Prostate gland (tissue), 2 donors: ENCODE results near the gene KLHL25. TPM values are rescaled to one million over a fixed set of nuclear protein-coding genes. Genes with fewer than 3 reads are reported as not detected.

ENCODE experiments used
- DNase-seq: peaks from one replicate; pipeline ENCODE4 v3.0.0-alpha.2; 2019; ENCODE audit warnings: low spot score
- H3K27ac ChIP-seq, 2 donors: fragments of 200-600 bp; sonication (generic); 2 replicates each; pipeline ENCODE4 v1.5.1; 2017 to 2019
- H3K27me3 ChIP-seq: fragments of 200-600 bp; sonication (generic); replicated peaks from 2 replicates; pipeline ENCODE4 v1.5.1; 2019; ENCODE audit not compliant: insufficient read depth
- H3K36me3 ChIP-seq, 2 donors: fragments of 200-600 bp; sonication (generic); 1 replicate in 1 of 2; 2 replicates in 1 of 2; pipeline versions ENCODE4 v1.5.1 to v1.8.1; 2017 to 2019
- H3K4me1 ChIP-seq: fragments of 200-600 bp; sonication (generic); replicated peaks from 2 replicates; pipeline ENCODE4 v1.5.1; 2019
- H3K4me3 ChIP-seq, 2 donors: fragments of 200-600 bp; sonication (generic); 2 replicates each; pipeline ENCODE4 v1.5.1; 2017 to 2019
- H3K9me3 ChIP-seq: fragments of 200-600 bp; sonication (generic); 2 replicates; pipeline ENCODE4 v1.5.1; 2017
- CTCF ChIP-seq, 4 experiments: fragments of 200-600 bp in 2 of 4; fragments of 450-650 bp in 2 of 4; sonication (generic) in 2 of 4; IDR thresholded peaks; 1 replicate in 3 of 4; 2 replicates in 1 of 4; pipeline ENCODE4 v1.5.1; 2016 to 2019; ENCODE audit warnings: antibody characterized with exemption in 4 of 4, mild to moderate bottlenecking in 2 of 4, moderate library complexity in 2 of 4
- POLR2A ChIP-seq: fragments of 450-650 bp; IDR thresholded peaks from one replicate; pipeline ENCODE4 v1.6.1; 2016; ENCODE audit warnings: antibody characterized with exemption, mild to moderate bottlenecking
- POLR2AphosphoS5 ChIP-seq: sonication (generic); formaldehyde crosslinking; IDR thresholded peaks from one replicate; pipeline ENCODE4 v1.6.1; 2017; ENCODE audit warnings: antibody characterized with exemption
- WGBS: methylation state at CpG from one replicate; pipeline ENCODE4 v1.1.5; 2018; 5-methylcytosine and 5-hydroxymethylcytosine counted together
- intact Hi-C: fragments of 100-400 bp; cut with DNase I; formaldehyde crosslinking; loops from one replicate; pipeline ENCODE4 v1.14.2; 2022
- total RNA-seq, 2 donors: library from RNA; depleted of rRNA; stranded (reverse); fragments of >200 nt; gene quantifications; one replicate each; pipeline ENCODE4 v1.1.0, GENCODE V29; 2016

Gene KLHL25
- total RNA-seq, 2 donors from 2014 or later, result 5.1 to 30.8 TPM

- no peak for DNase-seq
- TF ChIP-seq POLR2A, result no peak
- TF ChIP-seq CTCF (IDR thresholded peaks at IDR 0.05), result no peak
- no peak for TF ChIP-seq POLR2AphosphoS5
- intact Hi-C loops, result no loop called here
- no peaks in the 10 kb centered on the region for H3K27me3 ChIP-seq
- 91% methylated on average over 28 of the region's 28 CpGs for WGBS
- H3K9me3 ChIP-seq, result no peaks in the 10 kb centered on the region
- H3K4me1 ChIP-seq, result no peaks in the 10 kb centered on the region
- H3K27ac ChIP-seq, result no peak overlapping the region
- H3K4me3 ChIP-seq, result no peak overlapping the region
- no peaks in the 10 kb centered on the region for H3K36me3 ChIP-seq
Measured at GRCh38 chr15:85760531-85761371, 34.0 kb downstream of the KLHL25 start.

DNA sequence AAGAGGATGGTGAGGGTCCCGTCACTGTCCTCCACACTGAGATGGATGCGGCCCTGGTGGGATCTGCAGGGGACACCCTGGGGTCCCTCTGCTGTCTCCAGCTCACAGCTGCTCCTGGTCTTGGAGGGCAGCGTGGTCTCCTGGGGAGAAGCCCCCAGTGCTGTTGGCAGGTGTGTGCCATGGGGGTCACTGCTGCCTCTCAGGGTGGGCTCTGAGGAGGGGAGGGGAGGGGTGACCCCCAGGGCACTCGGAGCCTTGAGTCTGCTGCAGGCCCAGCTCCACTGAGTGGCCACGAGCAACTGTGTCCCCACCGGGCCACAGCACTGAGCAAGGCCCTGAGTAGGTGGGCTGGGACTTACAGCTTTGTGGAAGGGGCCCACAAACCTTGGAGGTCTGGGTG lies 34.7 kb downstream of the KLHL25 start:
- Histone ChIP-seq H3K9me3 (no peaks in the 10 kb centered on the region), H3K27me3 (no peaks in the 10 kb centered on the region), H3K4me1 (no peaks in the 10 kb centered on the region), H3K4me3 (no peak overlapping the region), H3K36me3 (no peaks in the 10 kb centered on the region), H3K27ac (no peak overlapping the region)
- TF ChIP-seq CTCF (IDR thresholded peaks at IDR 0.05) (no peak), POLR2AphosphoS5 (no peak), POLR2A (no peak)
- DNase-seq, result no peak
- intact Hi-C loops, result no loop called here
- WGBS, result 95% methylated on average over 5 of the region's 6 CpGs

GRCh38 chr15:85759376-85759775 lies 35.3 kb downstream of the KLHL25 start:
- Histone ChIP-seq H3K9me3 (no peaks in the 10 kb centered on the region), H3K36me3 (no peaks in the 10 kb centered on the region), H3K4me3 (no peak overlapping the region), H3K27ac (no peak overlapping the region), H3K27me3 (no peaks in the 10 kb centered on the region), H3K4me1 (no peaks in the 10 kb centered on the region)
- WGBS, result 67% methylated on average over 10 of the region's 13 CpGs
- intact Hi-C loops, result no loop called here
- no peak for TF ChIP-seq CTCF (IDR thresholded peaks at IDR 0.05)
- DNase-seq, result no peak

GRCh38 chr15:85758655-85758978 lies 36.1 kb downstream of the KLHL25 start:
- Histone ChIP-seq H3K36me3 (no peaks in the 10 kb centered on the region), H3K27me3 (no peaks in the 10 kb centered on the region), H3K4me3 (no peak overlapping the region), H3K4me1 (no peaks in the 10 kb centered on the region), H3K9me3 (no peaks in the 10 kb centered on the region), H3K27ac (no peak overlapping the region)
- TF ChIP-seq CTCF (IDR thresholded peaks at IDR 0.05) (no peak), POLR2A (no peak)
- WGBS, result 96% methylated on average over 21 of the region's 21 CpGs
- intact Hi-C loops, result no loop called here
- no peak for DNase-seq

GRCh38 chr15:85757939-85758654 lies 36.6 kb downstream of the KLHL25 start:
- intact Hi-C loops, result no loop called here

More at GRCh38 chr15:85757939-85758654, 36.6 kb downstream of the KLHL25 start:
- TF ChIP-seq CTCF (IDR thresholded peaks at IDR 0.05), result no peak
- no peak for TF ChIP-seq POLR2A
- no peak for TF ChIP-seq POLR2AphosphoS5
- H3K4me3 ChIP-seq, result no peak overlapping the region
- WGBS, result 91% methylated on average over 17 of the region's 17 CpGs
- no peaks in the 10 kb centered on the region for H3K4me1 ChIP-seq
- DNase-seq, result no peak
- no peak overlapping the region for H3K27ac ChIP-seq
- H3K36me3 ChIP-seq, result no peaks in the 10 kb centered on the region
- H3K9me3 ChIP-seq, result no peaks in the 10 kb centered on the region
- no peaks in the 10 kb centered on the region for H3K27me3 ChIP-seq
